Heart left ventricle (tissue), 13 donors: Measurements from ENCODE around the gene MLIP.

Experiments used
- POLR2A ChIP-seq, 2 donors: fragments of 450-650 bp; IDR thresholded peaks; one replicate each; pipeline ENCODE4 v1.6.1; 2017; ENCODE audit warnings: antibody characterized with exemption in 2 of 2, mild to moderate bottlenecking in 2 of 2, moderate library complexity in 2 of 2
- TF ChIP-seq, protein P1 (sequence below), 12 donors: fragments of 200-600 bp; sonication (generic) in 4 of 12; IDR thresholded peaks; one replicate each; pipeline versions ENCODE4 v1.5.0 to v1.8.0; 2018 to 2022; ENCODE audit warnings: antibody characterized with exemption in 12 of 12, mild to moderate bottlenecking in 5 of 12
- donor health status: ischemic (EF 13 %, LVEDD 7.1; RV severe dilation, severe dysfunction).
- donor health status: DM: no; HTN: yes; CAD: no.
- donor health status: DM: no; HTN: no; CAD: no.
- donor health status: ischemic (EF 25% LVEDD 6.9; RV normal size, moderate dysfunction).
- donor health status: ischemic (EF 25% LVEDD 5.7; RV mildly dilated, moderate dysfunction).
- donor health status: ischemic (EF 35%, LVEDD 5.7; RV mildly dilated, moderate dysfunction).
- donor health status: nonischemic (EF 11% LVEDD 7.7; RV severe dilation, severe dysfunction).
- donor health status: DM: yes; HTN: yes; CAD: no.
- donor health status: PGD.
- donor health status: ischemic (EF 29% LVEDD 5.4; RV normal size, mild dysfunction).
- donor health status: nonischemic (EF 23%, LVEDD 6.1; RV moderate dilation, normal function).

DNA sequence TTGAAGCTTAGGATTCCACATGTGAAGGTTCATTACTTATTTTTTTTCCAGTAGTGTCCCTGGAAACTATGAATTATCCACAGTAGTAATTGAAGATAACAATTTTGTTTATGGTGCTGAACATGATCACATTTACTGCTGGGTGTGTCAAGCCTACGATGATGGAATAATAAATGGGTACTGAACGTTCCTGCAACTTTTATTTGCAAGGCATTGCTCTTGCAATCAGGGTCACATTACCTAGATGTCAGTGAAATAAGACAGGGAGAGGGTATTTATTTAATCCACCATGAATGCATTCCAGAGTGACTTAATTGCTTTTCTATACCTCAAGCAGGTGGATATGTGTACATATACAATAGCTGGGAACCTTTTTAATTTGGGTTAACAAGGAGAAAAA, 27.0 kb upstream of the MLIP start:
- TF ChIP-seq, protein P1, sequence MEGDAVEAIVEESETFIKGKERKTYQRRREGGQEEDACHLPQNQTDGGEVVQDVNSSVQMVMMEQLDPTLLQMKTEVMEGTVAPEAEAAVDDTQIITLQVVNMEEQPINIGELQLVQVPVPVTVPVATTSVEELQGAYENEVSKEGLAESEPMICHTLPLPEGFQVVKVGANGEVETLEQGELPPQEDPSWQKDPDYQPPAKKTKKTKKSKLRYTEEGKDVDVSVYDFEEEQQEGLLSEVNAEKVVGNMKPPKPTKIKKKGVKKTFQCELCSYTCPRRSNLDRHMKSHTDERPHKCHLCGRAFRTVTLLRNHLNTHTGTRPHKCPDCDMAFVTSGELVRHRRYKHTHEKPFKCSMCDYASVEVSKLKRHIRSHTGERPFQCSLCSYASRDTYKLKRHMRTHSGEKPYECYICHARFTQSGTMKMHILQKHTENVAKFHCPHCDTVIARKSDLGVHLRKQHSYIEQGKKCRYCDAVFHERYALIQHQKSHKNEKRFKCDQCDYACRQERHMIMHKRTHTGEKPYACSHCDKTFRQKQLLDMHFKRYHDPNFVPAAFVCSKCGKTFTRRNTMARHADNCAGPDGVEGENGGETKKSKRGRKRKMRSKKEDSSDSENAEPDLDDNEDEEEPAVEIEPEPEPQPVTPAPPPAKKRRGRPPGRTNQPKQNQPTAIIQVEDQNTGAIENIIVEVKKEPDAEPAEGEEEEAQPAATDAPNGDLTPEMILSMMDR (IDR thresholded peaks at IDR 0.05): no peak
- TF ChIP-seq POLR2A (IDR thresholded peaks at IDR 0.05): no peak
